HG03280 (cell line): ENCODE results near the gene CHPF2.

Experiments
- ATAC-seq: cut with Tn5 transposase; IDR thresholded peaks from one replicate; pipeline ENCODE4 v1.9.1; 2021; ENCODE audit warnings: mild to moderate bottlenecking, moderate library complexity; ENCODE audit not compliant: unreplicated experiment

Gene CHPF2

DNA sequence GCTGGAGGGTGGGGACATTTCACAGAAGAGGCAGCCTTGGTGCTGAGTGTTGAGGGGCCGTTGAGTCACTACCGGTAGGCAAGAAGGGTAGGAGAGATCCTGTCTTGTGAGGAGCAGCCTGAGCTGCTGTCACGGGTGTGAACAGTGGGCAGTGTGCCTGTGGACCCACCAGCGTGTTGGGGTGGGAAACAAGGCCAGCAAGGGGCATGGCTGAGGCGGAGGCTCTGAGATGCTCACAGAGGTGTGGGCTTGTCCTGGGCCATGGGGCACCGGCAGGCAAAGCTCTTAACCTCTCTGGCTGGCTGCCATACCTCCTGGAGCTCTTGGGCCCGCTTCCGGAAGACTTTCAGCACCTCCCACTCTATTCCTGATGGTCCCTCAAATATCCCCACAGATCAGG lies 49.8 kb downstream of the CHPF2 start:
- no peak for ATAC-seq

DNA sequence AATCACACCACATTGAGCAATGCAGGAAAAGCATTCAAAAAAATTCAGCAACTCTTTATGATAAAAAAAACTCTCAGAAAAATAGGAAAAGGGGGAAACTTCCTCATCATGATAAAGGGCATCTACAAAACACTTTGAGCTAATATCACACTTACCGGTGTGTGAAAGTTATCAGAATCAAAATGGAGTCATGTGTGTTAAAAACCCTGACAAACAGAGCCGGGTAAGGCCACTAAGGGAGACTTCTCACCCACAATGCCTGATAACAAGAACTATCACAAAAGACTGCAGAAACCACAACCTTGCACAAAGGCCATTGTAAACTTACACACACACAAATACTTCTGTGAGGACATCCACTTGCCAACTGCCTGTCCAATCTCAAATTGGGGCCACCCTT lies 51.0 kb downstream of the CHPF2 start:
- ATAC-seq = no peak

DNA sequence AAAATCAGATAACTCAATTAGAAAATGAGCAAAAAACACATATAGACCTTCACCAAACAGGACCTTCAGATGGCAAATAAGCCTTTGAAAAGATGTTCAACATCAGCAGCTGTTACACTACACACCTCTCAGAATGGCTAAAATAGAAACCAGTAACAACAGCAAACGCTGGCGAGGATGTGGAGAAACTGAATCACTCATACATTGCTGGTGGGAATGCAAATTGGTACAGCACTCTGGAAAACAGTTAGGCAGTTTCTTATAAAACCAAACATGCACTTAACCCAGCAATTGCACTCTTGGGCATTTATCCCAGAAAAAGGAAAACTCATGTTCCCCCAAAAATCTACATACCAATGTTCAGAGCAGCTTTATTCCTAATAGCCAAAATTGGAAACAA lies 53.9 kb downstream of the CHPF2 start:
- no peak for ATAC-seq
